ENCODE measurements around the gene GUCY1A2.

The GUCY1A2 gene

GRCh38 chr11:106679181-106679580, 339.1 kb downstream of the GUCY1A2 start:
- H3K27ac ChIP-seq, result no peak overlapping the region
- no peak for TF ChIP-seq CTCF (conservative IDR thresholded peaks at IDR 0.05)

DNA sequence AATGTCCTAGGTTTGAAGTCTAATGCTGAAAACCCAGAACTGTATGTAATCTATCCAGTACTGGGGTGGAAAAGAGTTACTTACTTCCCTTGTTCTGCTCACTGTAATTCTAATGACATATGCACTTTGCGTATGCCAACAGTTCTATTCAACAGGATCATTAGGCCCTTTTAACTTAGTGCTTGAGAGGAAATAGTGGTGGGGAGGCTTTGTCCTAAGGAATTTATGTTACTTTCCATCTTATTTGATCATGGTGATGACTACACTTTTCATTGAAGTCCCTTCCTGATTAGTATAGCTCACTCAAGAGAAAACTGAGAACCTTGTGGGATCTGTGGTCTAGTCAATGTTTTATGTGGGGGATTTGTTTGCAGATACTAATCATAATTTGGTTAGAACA, 348.2 kb downstream of the GUCY1A2 start:
- H3K27ac ChIP-seq, result no peak overlapping the region
- no peak for TF ChIP-seq CTCF (conservative IDR thresholded peaks at IDR 0.05)

- H3K27ac ChIP-seq, result no peak overlapping the region
- TF ChIP-seq CTCF (conservative IDR thresholded peaks at IDR 0.05), result no peak
Measured at GRCh38 chr11:106668147-106668546, 350.1 kb downstream of the GUCY1A2 start.

DNA sequence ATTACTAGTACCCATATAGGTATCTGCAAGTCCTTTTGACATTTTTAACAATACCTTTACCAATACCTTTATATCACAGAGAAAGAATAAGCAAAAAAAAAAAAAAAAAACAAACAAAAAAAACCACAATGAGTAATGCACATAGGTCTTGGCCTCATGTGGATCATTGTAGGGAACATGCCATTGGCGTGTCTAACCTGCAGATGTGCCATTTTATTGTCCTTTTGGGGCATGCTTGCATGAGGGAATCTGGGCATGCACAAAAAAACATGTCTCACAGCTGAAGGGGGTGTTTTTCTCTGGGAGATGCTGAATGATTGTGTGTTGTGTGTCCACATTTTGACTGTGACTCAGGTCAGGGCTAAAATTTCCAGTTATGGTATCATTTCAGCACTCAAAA, 361.6 kb downstream of the GUCY1A2 start:
- H3K27ac ChIP-seq, result no peak overlapping the region
- TF ChIP-seq CTCF (conservative IDR thresholded peaks at IDR 0.05), result no peak

DNA sequence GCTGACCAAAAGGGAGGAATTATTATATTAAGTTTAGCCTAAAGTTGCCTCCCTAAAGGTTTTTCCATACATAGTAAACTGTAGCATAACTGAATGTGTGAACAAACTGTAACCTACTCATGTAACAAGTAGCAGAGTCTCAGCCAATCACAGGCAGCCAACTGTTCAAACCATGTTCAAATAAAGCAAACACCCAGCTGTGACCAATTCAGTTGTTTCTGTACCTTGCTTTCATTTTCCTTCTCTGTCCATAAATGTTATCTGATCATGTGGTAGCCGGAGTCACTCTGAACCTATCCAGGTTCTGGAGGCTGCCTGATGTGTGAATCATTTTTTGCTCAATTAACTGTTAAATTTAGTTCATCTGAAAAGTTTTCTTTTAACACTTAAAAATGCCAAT, 373.5 kb downstream of the GUCY1A2 start:
- no peak for TF ChIP-seq CTCF (conservative IDR thresholded peaks at IDR 0.05)
- H3K27ac ChIP-seq, result no peak overlapping the region

GRCh38 chr11:106642331-106642730, 375.9 kb downstream of the GUCY1A2 start:
- H3K27ac ChIP-seq, result no peak overlapping the region
- TF ChIP-seq CTCF (conservative IDR thresholded peaks at IDR 0.05), result no peak

- no peak for TF ChIP-seq CTCF (conservative IDR thresholded peaks at IDR 0.05)
- no peak overlapping the region for H3K27ac ChIP-seq
Measured at GRCh38 chr11:106632283-106632682, 386.0 kb downstream of the GUCY1A2 start.

GRCh38 chr11:106627694-106628093, 390.6 kb downstream of the GUCY1A2 start:
- TF ChIP-seq CTCF (conservative IDR thresholded peaks at IDR 0.05), result no peak
- no peak overlapping the region for H3K27ac ChIP-seq
